Activated CD4-positive, alpha-beta memory T cell treated with anti-CD3 and anti-CD28 coated beads, Interleukin-2, amount 10 ng/mL, durations not matched to agents 7 days and 5 days (primary cell): Measurements from ENCODE around the gene SF3B2. TPM values are rescaled to one million over a fixed set of nuclear protein-coding genes. Genes with fewer than 3 reads are reported as not detected.
"Not testable (repeated sequence)": the region's sequence is repeated elsewhere in the genome, so short reads cannot be mapped to it uniquely, and the experiment has no call there.

Experiments
- CTCF ChIA-PET: fragments of 350-600 bp; sonication (Branson Sonifier 250); formaldehyde crosslinking; loops from one replicate; lab custom pipeline; 2021; ENCODE audit warnings: antibody characterized with exemption, inconsistent platforms; lab: Charles Lee
- POLR2A ChIA-PET: fragments of 350-600 bp; sonication (Branson Sonifier 250); formaldehyde crosslinking; loops from one replicate; lab custom pipeline; 2021; ENCODE audit warnings: antibody characterized with exemption; lab: Charles Lee
- DNase-seq: peaks from one replicate; pipeline ENCODE4 v3.0.0-alpha.2; 2020
- H3K27ac Mint-ChIP-seq: one replicate; pipeline ENCODE4 v1.8.0; 2021; ENCODE audit warnings: mild to moderate bottlenecking, mixed read lengths
- H3K27me3 Mint-ChIP-seq: one replicate; pipeline ENCODE4 v1.8.0; 2021; ENCODE audit warnings: mixed read lengths
- H3K36me3 Mint-ChIP-seq: one replicate; pipeline ENCODE4 v1.8.0; 2021; ENCODE audit warnings: low read depth, mixed read lengths
- H3K4me1 Mint-ChIP-seq: one replicate; pipeline ENCODE4 v1.8.0; 2021; ENCODE audit warnings: mixed read lengths
- H3K4me3 Mint-ChIP-seq: one replicate; pipeline ENCODE4 v1.8.0; 2021; ENCODE audit warnings: mild to moderate bottlenecking, mixed read lengths
- H3K9me3 Mint-ChIP-seq: one replicate; pipeline ENCODE4 v1.8.0; 2021; ENCODE audit warnings: mixed read lengths
- total RNA-seq, 2 experiments: library from RNA; stranded (reverse); gene quantifications; one replicate each; pipeline ENCODE4 v1.2.3, GENCODE V29; 2021

Gene SF3B2
- total RNA-seq, 2 experiments from 2014 or later, result 230 to 241 TPM

DNA sequence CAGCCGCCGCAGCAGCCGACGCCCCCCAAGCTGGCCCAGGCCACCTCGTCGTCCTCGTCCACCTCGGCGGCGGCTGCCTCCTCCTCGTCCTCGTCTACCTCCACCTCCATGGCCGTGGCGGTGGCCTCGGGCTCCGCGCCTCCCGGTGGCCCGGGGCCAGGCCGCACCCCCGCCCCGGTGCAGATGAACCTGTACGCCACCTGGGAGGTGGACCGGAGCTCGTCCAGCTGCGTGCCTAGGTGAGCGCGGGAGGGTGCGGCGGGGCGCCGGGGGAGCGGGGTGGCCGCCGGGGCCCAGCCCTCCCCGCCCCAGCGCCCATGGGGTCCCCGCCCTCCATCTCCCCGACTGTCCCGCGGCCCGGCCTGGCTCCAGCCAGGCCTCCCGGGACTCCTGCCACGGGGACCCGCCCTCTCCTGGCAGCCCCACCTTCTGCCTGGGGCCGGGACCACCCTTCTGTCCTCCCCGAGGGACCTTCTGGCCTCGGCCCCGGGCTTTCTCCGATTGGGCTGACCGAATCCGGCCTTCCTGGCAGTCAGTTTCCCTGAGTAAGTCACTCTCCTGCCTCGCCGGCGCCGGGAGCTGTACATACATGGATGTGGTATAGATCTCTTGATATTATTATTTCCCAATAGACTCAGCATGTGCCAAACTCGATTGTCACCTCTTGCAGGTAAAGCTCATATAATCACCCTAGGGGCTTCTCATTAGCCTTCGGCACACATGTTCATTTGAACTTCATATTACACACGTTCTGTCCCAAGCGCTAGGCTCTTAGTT lies 18.6 kb downstream of the SF3B2 start:
- peak overlapping the region; percentile 92 for H3K4me3 Mint-ChIP-seq
- CTCF ChIA-PET, result interaction anchor here (0.5 to 7.2 kb wide), 10 partner anchors 10 to 755 kb away, joined by 3 to 60 read pairs (median 6); partner anchors contain the start of gene SF3B2
- peaks cover 59% of the 10 kb centered on the region for H3K4me1 Mint-ChIP-seq
- H3K9me3 Mint-ChIP-seq, result no peaks in the 10 kb centered on the region
- POLR2A ChIA-PET, result interaction anchor here (0.9 to 10.7 kb wide), 13 partner anchors 11 to 211 kb away, joined by 3 to 103 read pairs (median 5); partner anchors contain the start of genes BANF1, CCDC85B and SF3B2
- no peaks in the 10 kb centered on the region for H3K27me3 Mint-ChIP-seq
- peaks cover 64% of the 10 kb centered on the region for H3K36me3 Mint-ChIP-seq
- DNase-seq, result no peak
- peak overlapping the region; percentile 89 for H3K27ac Mint-ChIP-seq

DNA sequence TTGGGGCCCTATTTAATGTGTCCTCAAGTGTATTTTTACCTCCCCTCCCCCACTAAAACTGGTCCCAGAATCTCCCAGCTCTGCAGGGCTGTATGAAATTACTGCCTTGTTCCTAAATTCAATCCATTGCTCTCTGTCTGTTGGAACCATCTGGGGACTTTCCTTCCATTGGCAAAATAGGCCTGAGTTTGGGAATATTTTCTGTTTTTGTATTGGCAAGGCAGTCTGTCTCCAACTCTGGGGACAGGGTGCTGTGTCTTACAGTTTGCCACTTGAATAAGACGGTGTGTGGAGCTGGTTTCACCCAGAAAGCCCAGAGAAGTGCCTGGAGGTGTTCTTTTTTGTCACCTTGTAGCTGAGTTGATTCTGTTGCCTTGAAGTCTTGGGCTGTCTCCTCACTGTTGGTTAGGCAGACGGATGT lies 19.2 kb downstream of the SF3B2 start:
- no peak for DNase-seq
- H3K4me1 Mint-ChIP-seq, result peaks cover 56% of the 10 kb centered on the region
- CTCF ChIA-PET, result interaction anchor here (0.7 to 7.2 kb wide), 9 partner anchors 9 to 756 kb away, joined by 3 to 60 read pairs (median 6); partner anchors contain the start of gene SF3B2
- H3K27ac Mint-ChIP-seq, result peak overlapping the region; percentile 89
- POLR2A ChIA-PET, result interaction anchor here (0.8 to 10.7 kb wide), 14 partner anchors 10 to 212 kb away, joined by 3 to 103 read pairs (median 4); partner anchors contain the start of genes BANF1, CCDC85B and SF3B2
- H3K27me3 Mint-ChIP-seq, result no peaks in the 10 kb centered on the region
- no peaks in the 10 kb centered on the region for H3K9me3 Mint-ChIP-seq
- H3K4me3 Mint-ChIP-seq, result peak overlapping the region; percentile 92
- H3K36me3 Mint-ChIP-seq, result peaks cover 63% of the 10 kb centered on the region

DNA sequence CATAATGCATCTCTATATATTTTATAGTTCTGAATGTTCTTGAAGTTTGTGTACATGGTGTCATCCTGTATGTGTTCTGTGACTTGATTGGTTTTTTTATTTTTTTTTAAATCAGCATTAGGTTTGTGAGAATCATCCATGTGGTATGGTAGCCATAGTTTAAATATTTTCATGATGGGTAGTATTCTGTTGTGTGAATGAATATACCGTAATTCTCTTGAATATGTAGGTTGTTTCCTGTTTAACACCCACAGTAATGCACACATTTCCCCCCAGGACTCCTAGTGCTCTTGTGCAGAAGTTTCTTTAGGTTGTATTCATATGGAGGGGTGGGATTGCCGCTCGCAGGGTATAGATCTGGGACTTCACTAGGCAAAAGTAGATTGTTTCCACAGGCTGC lies 19.9 kb downstream of the SF3B2 start:
- peaks cover 56% of the 10 kb centered on the region for H3K36me3 Mint-ChIP-seq
- H3K4me3 Mint-ChIP-seq, result peak overlapping the region; percentile 92
- POLR2A ChIA-PET, result interaction anchor here (0.8 to 10.7 kb wide), 9 partner anchors 9 to 182 kb away, joined by 3 to 103 read pairs (median 11); partner anchors contain the start of genes CCDC85B and SF3B2
- DNase-seq, result no peak
- H3K27me3 Mint-ChIP-seq, result no peaks in the 10 kb centered on the region
- H3K9me3 Mint-ChIP-seq, result no peaks in the 10 kb centered on the region
- CTCF ChIA-PET, result interaction anchor here (0.6 to 7.2 kb wide), 5 partner anchors 8 to 127 kb away, joined by 3 to 60 read pairs (median 8); no protein-coding TSS in a partner anchor
- H3K4me1 Mint-ChIP-seq, result peaks cover 49% of the 10 kb centered on the region
- H3K27ac Mint-ChIP-seq, result peak overlapping the region; percentile 89

DNA sequence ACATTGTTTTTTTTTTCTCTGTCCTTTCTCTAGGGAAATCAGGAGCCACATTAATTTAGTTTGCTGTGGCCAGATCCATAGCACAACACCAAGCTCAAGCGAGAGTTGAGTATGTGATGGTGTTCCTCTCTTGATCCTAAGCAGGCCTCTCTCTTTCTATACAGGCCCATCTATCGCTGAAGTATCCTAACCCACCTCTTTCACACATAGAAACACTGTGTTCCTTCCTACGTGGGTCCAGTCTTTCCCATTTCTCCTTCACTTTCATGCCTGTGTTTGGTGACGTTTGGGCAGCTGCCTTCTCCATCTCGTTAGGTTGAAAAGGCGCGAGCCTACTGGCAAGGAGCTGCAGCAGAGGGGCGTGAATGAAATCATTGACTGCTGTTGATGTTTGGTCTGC lies 20.4 kb downstream of the SF3B2 start:
- no peaks in the 10 kb centered on the region for H3K27me3 Mint-ChIP-seq
- ChIA-PET POLR2A (interaction anchor here (1.0 to 10.7 kb wide), 6 partner anchors 20 to 182 kb away, joined by 3 to 103 read pairs (median 9); partner anchors contain the start of genes CCDC85B and SF3B2), CTCF (interaction anchor here (6.6 kb wide), 1 partner anchor 8 kb away, joined by 49 read pairs; no protein-coding TSS in a partner anchor)
- H3K4me1 Mint-ChIP-seq, result peaks cover 49% of the 10 kb centered on the region
- H3K36me3 Mint-ChIP-seq, result peaks cover 55% of the 10 kb centered on the region
- no peak for DNase-seq
- H3K27ac Mint-ChIP-seq, result peak overlapping the region; percentile 89
- H3K4me3 Mint-ChIP-seq, result peak overlapping the region; percentile 92
- no peaks in the 10 kb centered on the region for H3K9me3 Mint-ChIP-seq

DNA sequence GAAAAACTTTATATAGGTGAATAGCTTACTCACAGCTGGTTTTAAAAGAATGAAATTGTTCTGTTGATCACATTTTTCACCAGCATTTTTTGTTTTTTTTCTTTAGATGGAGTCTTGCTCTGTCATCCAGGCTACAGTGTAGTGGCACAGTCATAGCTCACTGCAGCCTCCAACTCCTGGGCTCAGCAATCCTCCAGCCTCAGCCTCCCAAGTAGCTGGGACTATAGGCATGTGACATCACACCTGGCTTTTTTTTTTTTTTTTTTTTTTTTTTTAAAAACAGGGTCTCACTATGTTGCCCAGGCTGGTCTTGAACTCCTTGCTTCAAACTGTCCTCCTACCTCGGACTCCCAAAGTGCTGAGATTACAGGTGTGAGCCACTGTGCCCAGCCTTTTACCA lies 21.5 kb downstream of the SF3B2 start:
- Mint-ChIP-seq H3K9me3 (no peaks in the 10 kb centered on the region), H3K27ac (no peak overlapping the region), H3K4me1 (peaks cover 49% of the 10 kb centered on the region), H3K4me3 (no peak overlapping the region), H3K36me3 (peaks cover 52% of the 10 kb centered on the region), H3K27me3 (no peaks in the 10 kb centered on the region)
- POLR2A ChIA-PET, result interaction anchor here (0.6 to 1.5 kb wide), 4 partner anchors 21 to 83 kb away, joined by 3 to 5 read pairs (median 3); partner anchors contain the start of genes BANF1 and SF3B2
- no peak for DNase-seq
- CTCF ChIA-PET, result interaction anchor here (0.7 to 1.5 kb wide), 3 partner anchors 42 to 111 kb away, joined by 3 to 6 read pairs (median 3); no protein-coding TSS in a partner anchor

DNA sequence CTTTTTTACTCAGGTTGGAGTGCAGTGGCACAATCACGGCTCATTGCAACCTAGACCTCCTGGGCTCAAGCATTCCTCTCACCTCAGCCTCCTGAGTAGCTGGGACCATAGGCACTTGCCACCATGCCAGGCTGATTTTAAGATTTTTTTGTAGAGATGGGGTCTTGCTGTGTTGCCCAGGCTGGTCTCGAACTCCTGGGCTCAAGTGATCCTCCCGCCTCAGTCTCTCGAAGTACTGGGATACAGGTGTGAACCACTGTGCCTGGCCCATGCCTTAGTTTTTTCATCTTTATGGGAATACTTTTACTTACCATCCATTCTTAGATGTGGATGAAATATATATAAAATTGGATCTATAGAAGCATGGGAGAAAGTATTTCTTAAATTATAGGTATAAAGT lies 23.1 kb downstream of the SF3B2 start:
- H3K27ac Mint-ChIP-seq, result no peak overlapping the region
- no peak for DNase-seq
- POLR2A ChIA-PET, result interaction anchor here (0.9 kb wide), 1 partner anchor 60 kb away, joined by 3 read pairs; no protein-coding TSS in a partner anchor
- peaks cover 59% of the 10 kb centered on the region for H3K36me3 Mint-ChIP-seq
- no peaks in the 10 kb centered on the region for H3K9me3 Mint-ChIP-seq
- H3K27me3 Mint-ChIP-seq, result no peaks in the 10 kb centered on the region
- H3K4me1 Mint-ChIP-seq, result peaks cover 56% of the 10 kb centered on the region
- no peak overlapping the region for H3K4me3 Mint-ChIP-seq
- CTCF ChIA-PET, result interaction anchor here (0.7 kb wide), 1 partner anchor 22 kb away, joined by 3 read pairs; no protein-coding TSS in a partner anchor

DNA sequence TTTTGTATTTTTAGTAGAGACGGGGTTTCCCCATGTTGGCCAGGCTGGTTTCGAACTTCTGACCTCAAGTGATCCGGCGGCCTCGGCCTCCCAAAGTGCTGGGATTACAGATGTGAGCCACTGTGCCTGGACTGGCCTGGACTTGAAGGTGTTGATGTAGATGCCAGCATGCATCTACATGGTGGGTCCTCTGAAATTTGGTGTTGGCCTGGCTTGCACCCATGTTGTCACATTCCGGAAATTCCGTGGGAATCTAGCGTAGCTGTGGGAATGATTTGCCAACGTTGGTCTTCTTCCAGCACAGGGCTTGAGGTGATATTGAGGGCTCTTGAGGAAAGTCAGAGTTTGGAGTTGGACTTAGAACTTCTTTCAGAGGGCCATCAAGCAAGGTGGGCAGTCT lies 24.4 kb downstream of the SF3B2 start:
- CTCF ChIA-PET, result interaction anchor here (0.6 to 0.8 kb wide), 2 partner anchors 8 to 86 kb away, joined by 3 read pairs; no protein-coding TSS in a partner anchor
- Mint-ChIP-seq H3K27me3 (no peaks in the 10 kb centered on the region), H3K27ac (no peak overlapping the region), H3K4me3 (no peak overlapping the region), H3K4me1 (peaks cover 61% of the 10 kb centered on the region), H3K36me3 (peaks cover 56% of the 10 kb centered on the region), H3K9me3 (no peaks in the 10 kb centered on the region)
- POLR2A ChIA-PET, result interaction anchor here (0.9 kb wide), 1 partner anchor 59 kb away, joined by 3 read pairs; no protein-coding TSS in a partner anchor
- no peak for DNase-seq

DNA sequence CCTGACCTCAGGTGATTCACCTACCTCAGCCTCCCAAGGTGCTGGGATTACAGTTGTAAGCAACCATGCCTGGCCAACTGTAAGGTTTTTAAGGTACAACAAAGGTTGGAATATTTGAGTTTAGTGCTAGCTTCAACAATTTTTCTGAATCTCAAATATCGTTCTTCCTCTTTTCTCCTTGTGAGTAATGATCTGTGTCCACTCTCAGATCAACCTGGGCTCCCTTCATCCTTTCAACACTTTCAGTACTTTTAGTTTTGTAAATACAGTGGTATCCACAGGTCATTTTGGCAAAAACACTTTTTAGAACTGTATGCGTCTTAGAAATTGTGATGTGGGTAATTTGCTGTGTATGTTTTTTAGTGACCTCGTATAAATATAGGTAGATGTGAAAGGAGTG lies 25.8 kb downstream of the SF3B2 start:
- Mint-ChIP-seq H3K9me3 (no peaks in the 10 kb centered on the region), H3K4me1 (peaks cover 58% of the 10 kb centered on the region), H3K36me3 (peaks cover 47% of the 10 kb centered on the region), H3K27ac (no peak overlapping the region), H3K4me3 (no peak overlapping the region), H3K27me3 (no peaks in the 10 kb centered on the region)
- POLR2A ChIA-PET, result interaction anchor here (0.7 to 6.9 kb wide), 3 partner anchors 9 to 186 kb away, joined by 3 to 88 read pairs (median 3); partner anchors contain the start of gene PACS1
- DNase-seq, result no peak
- CTCF ChIA-PET, result interaction anchor here (0.7 to 1.0 kb wide), 2 partner anchors 9 to 74 kb away, joined by 3 read pairs; no protein-coding TSS in a partner anchor

DNA sequence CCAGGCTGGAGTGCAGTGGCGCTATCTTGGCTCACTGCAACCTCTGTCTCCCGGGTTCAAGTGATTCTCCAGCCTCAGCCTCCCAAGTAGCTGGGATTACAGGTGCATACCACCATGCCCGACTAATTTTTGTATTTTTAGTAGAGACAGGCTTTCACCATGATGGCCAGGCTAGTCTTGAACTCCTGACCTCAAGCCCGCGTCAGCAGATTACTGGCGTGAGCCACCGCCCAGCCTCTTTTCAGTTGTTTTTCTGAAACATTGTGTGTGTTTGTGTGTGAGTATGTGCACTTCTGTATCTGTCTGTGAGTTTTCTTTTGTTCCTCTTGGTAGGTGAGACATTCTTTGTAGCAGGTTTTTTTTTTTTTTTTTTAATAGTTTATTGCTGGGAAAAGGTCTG lies 26.8 kb downstream of the SF3B2 start:
- not testable (repeated sequence) for H3K27ac Mint-ChIP-seq, H3K27me3 Mint-ChIP-seq, DNase-seq, H3K9me3 Mint-ChIP-seq, H3K4me3 Mint-ChIP-seq
- H3K4me1 Mint-ChIP-seq, result peaks cover 61% of the 10 kb centered on the region
- H3K36me3 Mint-ChIP-seq, result peaks cover 45% of the 10 kb centered on the region
- ChIA-PET CTCF (interaction anchor here (1.0 to 2.9 kb wide), 2 partner anchors 9 to 10 kb away, joined by 3 to 49 read pairs; partner anchors contain the start of gene PACS1), POLR2A (interaction anchor here (0.6 to 6.9 kb wide), 6 partner anchors 10 to 71 kb away, joined by 3 to 88 read pairs (median 10); partner anchors contain the start of genes PACS1 and SF3B2)

DNA sequence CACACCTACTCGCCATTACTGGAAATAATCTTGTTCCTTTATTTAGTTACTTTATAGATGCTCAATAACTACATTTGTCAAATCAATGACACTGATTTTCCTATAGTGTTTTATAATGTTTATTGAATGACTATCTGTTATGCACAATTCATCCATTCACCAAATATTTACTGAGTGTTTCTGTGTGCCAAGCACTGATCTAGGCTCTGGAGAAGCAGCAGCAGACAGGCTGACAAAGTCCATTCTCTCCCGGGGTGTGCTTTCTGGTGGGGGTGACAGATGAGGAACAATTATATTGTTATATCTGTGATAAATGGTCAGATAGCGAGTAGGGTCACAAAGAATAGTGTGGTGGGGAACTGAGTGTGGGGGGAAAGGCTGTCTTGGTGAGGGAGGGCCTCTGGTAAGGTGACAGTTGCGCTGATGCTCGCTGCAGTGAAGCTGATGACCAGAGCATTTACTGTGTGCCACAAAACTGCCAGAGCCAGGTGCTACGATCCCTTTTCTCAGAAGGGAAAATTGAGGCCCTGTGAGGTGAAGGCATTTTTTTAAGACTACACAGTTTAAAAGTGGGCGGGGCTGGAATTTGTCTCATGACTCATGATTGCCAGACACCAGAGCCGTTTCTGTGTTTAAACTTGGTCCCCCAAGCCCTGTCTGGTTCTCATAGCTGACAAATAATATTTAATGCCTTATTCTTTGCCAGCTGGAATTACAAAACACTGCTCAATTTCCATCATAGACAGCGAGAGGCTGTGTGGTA lies 28.1 kb downstream of the SF3B2 start:
- H3K27ac Mint-ChIP-seq, result peak overlapping the region; percentile 100
- DNase-seq, result peak; percentile 72
- CTCF ChIA-PET, result interaction anchor here (0.6 to 2.9 kb wide), 7 partner anchors 11 to 53 kb away, joined by 3 to 49 read pairs (median 5); partner anchors contain the start of genes PACS1 and SF3B2

DNA sequence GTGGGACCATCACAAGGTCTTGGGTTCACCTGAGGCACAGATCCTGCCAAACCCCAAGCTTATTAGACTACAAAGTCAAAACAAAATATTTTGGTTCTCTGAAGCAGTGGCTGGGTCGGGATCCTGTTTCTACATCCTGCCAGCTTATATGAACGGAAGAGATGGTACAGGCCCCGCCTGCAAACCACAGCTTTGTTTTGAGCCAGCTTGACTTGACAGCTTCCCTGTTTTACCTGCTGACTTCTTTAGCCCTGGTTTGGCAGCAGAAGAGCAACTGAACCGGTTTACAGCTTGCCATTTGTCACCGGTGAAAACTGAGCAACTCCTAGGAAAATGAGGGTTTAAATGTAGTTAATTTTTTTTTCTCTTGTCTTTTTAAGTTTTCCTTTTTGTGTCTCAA lies 29.3 kb downstream of the SF3B2 start:
- ChIA-PET POLR2A (interaction anchor here (0.7 to 6.9 kb wide), 11 partner anchors 12 to 79 kb away, joined by 3 to 88 read pairs (median 7); partner anchors contain the start of genes BANF1, PACS1 and SF3B2), CTCF (interaction anchor here (0.6 to 2.9 kb wide), 12 partner anchors 12 to 201 kb away, joined by 3 to 49 read pairs (median 4); partner anchors contain the start of genes PACS1 and SF3B2)
- peak overlapping the region; percentile 100 for H3K27ac Mint-ChIP-seq
- peaks cover 29% of the 10 kb centered on the region for H3K36me3 Mint-ChIP-seq
- peaks cover 65% of the 10 kb centered on the region for H3K4me1 Mint-ChIP-seq
- no peaks in the 10 kb centered on the region for H3K9me3 Mint-ChIP-seq
- H3K4me3 Mint-ChIP-seq, result peak overlapping the region; percentile 83
- peak; percentile 87 for DNase-seq
- no peaks in the 10 kb centered on the region for H3K27me3 Mint-ChIP-seq

More for the DNA sequence above, 28.1 kb downstream of the SF3B2 start:
- no peaks in the 10 kb centered on the region for H3K9me3 Mint-ChIP-seq
- H3K36me3 Mint-ChIP-seq, result peaks cover 35% of the 10 kb centered on the region
- H3K4me3 Mint-ChIP-seq, result peak overlapping the region; percentile 83
- peaks cover 65% of the 10 kb centered on the region for H3K4me1 Mint-ChIP-seq
- H3K27me3 Mint-ChIP-seq, result no peaks in the 10 kb centered on the region
- POLR2A ChIA-PET, result interaction anchor here (0.7 to 6.9 kb wide), 6 partner anchors 11 to 45 kb away, joined by 3 to 88 read pairs (median 23); partner anchors contain the start of genes PACS1 and SF3B2
